ENCODE results near the gene FSTL4.

The FSTL4 gene

GRCh38 chr5:133338504-133339355, 273.6 kb downstream of the FSTL4 start:
- no peak for DNase-seq

- DNase-seq, result no peak
These were observed 274.4 kb downstream of the FSTL4 start for GRCh38 chr5:133337795-133338445.

GRCh38 chr5:133336969-133337410, 275.4 kb downstream of the FSTL4 start:
- DNase-seq, result no peak

- no peak for DNase-seq
These were observed 276.0 kb downstream of the FSTL4 start for GRCh38 chr5:133336121-133336968.

DNA sequence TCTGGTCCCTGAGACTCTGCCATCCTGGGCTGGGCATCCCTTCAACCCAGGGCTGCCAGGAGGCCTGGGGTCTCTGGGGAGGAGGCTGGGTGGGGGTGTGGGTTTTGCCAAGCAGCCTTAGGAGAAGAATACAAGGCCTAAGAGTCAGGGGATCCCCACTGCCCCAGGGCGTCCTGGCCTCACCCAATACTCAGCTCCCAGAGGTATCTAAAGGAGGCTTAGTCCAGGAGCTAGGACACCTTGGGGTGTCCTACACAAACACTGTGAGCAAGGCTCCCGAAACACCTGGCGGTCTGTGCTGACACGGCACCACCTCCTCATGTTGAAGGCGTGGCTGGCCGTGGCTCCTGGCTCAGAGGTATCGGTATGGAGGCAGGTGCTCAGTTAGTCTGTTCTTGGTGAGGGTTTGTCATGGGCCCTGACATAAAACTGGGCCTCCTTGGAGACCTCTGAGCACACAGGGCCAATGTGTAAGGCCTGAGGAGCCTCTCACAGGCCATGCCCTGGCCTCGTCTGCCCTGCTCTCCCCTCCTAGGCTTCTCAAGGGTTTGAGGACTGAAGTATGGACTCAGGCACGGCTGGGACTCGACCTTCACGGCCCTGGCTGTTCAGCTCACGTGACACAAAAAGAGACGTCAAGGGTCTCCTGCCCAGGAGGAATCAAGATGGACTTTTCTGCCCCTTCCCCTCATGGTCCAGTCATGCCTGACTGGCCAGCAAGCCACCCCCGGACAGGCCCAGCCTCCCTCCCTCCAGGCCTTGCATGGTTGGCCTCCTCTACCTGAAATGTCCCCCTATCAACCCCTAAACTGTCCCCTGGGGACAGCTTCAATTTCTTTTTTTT, 277.3 kb downstream of the FSTL4 start:
- no peak for DNase-seq

DNA sequence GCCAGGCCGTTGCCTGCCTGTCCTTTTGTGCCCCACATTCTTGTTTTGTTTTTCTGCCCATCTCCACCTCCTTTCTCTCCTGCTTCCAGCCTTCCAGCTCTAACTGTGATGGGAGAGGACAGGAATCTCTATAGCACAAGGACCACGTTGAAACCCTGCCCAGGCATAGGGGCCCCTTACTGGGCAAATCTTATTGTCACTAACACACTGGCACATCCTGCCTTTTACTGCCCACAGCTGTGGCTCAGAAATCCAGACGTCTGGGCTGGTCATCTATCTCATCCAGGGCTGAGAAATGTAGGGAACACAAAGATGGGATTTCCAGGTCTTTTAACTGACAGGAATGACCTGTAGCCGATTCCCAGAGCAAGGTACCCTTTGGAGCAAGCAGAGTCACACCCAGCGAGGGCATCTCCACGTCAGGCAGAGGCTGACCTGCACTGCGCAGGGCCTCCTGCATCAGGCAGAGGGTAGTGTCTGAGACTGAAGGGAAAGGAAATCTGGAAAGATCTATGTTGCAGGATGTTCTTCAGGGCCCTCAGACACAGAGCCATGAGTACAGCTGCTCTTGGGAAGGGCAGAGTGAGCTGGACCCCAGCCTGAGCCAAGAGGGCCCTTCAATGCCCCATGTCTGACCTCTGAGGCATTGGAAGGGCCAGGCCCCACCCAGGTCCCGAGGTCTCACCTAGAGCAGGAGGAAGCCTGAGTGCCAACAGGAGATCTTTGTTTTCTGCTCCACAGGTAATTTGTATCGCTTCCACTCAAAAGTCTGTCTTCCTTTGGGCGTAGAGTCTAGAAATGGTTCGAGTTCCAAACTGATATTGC, 278.8 kb downstream of the FSTL4 start:
- DNase-seq, result no peak

DNA sequence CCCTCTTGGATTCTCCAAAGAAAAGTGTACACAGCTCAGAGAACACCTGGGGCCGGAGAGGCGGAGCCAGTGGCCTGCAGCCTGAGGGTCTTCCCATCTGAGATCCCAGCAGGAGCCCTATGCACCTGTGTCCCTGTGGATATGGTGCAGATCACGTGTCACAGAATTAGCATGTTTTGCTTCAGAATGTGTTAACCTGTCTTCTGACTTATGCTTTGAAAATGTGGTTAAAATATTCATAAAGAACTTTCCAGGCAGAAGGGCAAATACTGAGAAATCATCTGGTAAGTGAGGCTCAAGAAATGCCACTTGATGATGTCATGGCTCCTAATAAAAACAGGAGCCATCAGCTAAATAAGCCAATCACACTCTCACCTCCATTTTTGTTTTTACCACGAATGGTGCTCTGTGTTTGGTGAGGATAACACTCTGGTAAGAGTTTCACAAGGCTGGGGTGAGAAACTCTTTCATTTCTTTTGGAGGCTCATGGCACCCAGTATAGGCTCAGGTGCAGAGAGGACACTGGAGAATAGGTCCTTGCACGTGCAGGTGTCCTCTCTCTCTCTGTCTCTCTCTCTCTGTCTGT, 279.8 kb downstream of the FSTL4 start:
- DNase-seq, result no peak

DNA sequence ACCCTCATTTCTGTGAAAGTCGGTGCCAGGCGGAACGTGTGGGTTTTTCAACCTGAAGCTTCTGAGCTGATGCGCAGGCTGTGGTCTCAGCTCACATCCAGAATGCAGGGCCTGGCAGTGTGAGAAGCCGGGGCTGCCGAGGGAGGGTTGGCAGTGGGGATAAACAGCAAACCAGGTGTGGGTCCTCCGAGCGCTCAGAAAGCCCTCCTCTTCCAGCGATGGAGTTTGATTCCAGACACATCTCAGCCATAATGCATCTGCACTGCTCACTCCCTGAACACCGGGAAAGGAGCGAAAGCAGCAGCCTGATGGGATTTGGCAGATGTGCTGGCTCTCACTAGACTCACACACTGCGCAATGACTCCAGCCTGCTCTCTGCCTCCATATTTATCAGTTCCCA, 280.4 kb downstream of the FSTL4 start:
- DNase-seq, result no peak

- DNase-seq, result no peak
These were observed 281.4 kb downstream of the FSTL4 start for GRCh38 chr5:133330956-133331355.

- DNase-seq, result no peak
These were observed 283.5 kb downstream of the FSTL4 start for GRCh38 chr5:133328800-133329199.

- no peak for DNase-seq
These were observed 284.4 kb downstream of the FSTL4 start for GRCh38 chr5:133327946-133328401.

DNA sequence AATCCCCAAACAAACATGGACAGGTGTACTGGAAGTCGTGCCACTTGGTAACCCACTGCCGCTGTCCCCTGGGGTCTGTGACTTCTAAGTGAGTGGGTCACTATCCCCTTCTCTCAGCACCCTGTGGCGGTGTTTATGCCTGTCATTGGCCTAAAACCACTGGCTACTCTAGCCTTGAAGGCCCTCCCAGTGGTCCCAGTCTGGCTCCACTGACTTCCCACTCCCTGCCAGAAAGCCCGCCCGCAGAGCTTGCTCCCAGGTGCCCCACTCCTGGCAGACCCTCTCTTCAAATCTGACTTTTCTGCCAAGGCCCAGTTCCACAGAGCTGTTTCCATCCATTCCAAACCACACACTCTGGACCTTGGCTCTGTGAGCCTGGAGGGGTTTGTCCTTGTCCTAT, 286.0 kb downstream of the FSTL4 start:
- DNase-seq, result no peak

- no peak for DNase-seq
These were observed 286.5 kb downstream of the FSTL4 start for GRCh38 chr5:133325864-133326263.

- DNase-seq, result no peak
These were observed 287.4 kb downstream of the FSTL4 start for GRCh38 chr5:133324926-133325325.

GRCh38 chr5:133323494-133324457, 288.6 kb downstream of the FSTL4 start:
- DNase-seq, result no peak

DNA sequence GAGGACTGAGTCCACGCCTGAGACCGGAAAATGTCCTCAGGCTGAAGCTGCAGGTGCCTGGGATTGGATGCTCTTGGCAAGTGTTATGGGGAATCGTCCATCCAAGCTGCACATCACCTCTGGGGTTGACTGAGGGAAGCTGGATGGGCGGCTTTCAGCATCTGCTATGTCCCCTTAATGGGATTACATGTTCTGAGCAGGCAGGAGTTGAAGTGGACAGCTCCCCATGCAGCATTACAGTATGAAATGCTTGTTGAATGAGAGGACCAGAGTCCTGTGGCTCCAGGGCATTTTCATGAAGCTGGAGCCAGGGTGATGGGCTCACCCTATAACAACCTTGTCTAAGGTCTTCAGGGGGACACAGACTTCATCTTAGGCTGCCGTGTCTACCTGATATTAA, 289.6 kb downstream of the FSTL4 start:
- DNase-seq, result no peak

GRCh38 chr5:133321833-133322420, 290.4 kb downstream of the FSTL4 start:
- DNase-seq, result no peak

GRCh38 chr5:133321286-133321832, 291.0 kb downstream of the FSTL4 start:
- no peak for DNase-seq

Measured in right kidney (tissue), 1 donor.